AG09319 (cell line): Measurements from ENCODE around the gene MCTP2.

Experiments used
- DNase-seq: peaks from one replicate; pipeline ENCODE4 v3.0.0-alpha.2; 2010; ENCODE audit warnings: low read depth; ENCODE audit errors: extremely low read depth
- TF ChIP-seq, protein P1 (sequence below): IDR thresholded peaks from 2 replicates; pipeline ENCODE4 v1.5.1; 2011; ENCODE audit warnings: low read depth, mild to moderate bottlenecking, inconsistent platforms, low read length, moderate library complexity

The MCTP2 gene

DNA sequence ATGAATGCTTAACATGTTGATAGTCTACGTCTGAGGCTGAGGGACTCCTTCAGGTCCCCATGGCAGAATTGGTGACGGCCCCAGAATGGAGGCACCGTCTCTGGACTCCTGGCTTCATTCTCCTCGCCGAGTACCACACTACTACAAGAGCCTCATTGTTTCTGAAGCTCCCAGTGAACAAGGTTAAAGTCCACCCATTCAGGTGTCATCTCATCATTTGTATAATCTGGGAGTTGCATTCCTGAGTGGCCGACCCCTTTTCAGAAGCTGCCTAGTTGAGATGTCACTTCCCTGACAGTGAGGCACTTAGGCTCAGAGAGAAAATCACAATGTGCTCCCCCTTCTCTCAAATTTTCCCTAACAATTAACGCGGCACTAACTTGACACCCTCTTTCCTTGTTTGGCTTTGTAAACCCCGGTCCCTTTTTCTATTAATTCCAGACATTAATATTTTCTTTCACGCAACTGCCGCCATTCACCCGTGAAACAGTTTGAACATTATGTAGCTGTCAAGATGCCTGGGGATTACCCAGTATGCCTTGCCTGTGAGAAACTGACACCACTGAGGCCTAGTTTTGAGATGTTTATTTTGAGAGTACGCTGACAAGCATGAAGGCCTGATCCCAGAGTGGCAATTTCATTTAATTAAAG, 105.6 kb downstream of the MCTP2 start:
- no peak for DNase-seq
- TF ChIP-seq, protein P1, sequence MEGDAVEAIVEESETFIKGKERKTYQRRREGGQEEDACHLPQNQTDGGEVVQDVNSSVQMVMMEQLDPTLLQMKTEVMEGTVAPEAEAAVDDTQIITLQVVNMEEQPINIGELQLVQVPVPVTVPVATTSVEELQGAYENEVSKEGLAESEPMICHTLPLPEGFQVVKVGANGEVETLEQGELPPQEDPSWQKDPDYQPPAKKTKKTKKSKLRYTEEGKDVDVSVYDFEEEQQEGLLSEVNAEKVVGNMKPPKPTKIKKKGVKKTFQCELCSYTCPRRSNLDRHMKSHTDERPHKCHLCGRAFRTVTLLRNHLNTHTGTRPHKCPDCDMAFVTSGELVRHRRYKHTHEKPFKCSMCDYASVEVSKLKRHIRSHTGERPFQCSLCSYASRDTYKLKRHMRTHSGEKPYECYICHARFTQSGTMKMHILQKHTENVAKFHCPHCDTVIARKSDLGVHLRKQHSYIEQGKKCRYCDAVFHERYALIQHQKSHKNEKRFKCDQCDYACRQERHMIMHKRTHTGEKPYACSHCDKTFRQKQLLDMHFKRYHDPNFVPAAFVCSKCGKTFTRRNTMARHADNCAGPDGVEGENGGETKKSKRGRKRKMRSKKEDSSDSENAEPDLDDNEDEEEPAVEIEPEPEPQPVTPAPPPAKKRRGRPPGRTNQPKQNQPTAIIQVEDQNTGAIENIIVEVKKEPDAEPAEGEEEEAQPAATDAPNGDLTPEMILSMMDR: no peak

DNA sequence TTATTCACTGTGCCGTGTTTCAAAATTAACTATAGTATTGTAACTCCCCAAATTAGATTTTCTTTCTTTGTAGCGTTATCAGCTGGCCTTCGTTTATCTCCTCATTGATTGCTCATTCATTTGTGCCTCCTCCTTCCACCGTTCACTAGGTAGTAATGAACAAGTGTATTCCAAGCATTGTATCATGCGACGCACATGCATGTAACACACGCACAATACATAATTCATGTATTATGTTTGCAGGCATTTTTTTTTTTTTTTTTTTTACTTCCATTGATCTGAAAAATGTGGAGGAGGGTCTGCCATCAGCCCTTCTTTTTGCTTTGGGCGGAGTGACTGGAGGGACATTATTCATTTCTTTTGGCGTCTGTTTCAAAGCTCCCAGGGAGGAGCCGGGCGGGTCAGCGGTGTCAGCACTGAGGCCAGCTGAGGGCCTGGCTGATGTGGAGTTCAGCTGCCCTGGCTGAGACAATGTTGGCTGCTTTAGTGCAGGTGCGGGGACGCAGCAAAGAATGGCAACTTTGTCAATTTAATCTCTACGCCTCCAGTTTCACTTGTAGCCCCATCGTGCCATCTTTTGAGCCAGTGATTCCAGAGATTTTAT, 107.0 kb downstream of the MCTP2 start:
- TF ChIP-seq, protein P1: no peak
- DNase-seq: no peak

DNA sequence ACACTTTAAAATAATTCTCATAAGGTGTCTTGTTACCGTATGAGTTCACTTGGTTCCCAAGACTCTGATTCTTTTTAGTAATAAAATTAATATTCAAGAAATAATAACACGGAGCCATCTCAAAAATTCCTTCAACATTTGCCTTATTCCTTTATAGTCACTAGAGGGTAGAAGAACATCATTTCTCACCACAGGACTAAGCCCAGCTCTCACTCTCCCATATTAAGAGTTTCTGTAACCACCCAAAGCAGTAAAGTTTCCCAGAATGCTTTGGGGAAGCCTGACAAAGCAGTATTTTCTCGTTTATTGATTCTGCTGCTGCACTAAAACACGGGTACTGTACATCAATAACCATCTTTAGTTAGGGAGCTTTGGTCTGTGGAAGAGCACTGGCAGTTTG, 114.9 kb downstream of the MCTP2 start:
- no peak for DNase-seq
- TF ChIP-seq, protein P1: no peak; the same call in 1 of the 2 replicates

DNA sequence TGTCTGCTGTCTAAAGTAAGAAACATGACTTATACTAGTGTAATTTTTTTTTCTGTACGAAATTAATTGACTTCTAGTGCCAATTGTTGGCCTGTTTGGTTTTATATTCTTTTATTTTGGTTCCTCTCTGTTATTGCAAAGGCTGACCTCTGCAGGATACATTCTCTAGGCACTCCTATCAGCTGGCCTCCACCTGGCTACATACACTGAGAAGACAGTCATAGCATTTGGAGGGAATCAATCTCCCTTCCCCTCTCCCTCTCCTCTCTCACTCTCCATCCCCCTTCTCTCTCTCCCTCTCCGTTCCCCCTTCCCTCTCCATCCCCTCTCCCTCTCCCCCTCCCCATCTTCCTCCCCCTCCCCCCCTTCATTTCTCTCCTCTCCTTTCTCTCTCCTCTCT, 116.7 kb downstream of the MCTP2 start:
- TF ChIP-seq, protein P1: no peak
- no peak for DNase-seq

DNA sequence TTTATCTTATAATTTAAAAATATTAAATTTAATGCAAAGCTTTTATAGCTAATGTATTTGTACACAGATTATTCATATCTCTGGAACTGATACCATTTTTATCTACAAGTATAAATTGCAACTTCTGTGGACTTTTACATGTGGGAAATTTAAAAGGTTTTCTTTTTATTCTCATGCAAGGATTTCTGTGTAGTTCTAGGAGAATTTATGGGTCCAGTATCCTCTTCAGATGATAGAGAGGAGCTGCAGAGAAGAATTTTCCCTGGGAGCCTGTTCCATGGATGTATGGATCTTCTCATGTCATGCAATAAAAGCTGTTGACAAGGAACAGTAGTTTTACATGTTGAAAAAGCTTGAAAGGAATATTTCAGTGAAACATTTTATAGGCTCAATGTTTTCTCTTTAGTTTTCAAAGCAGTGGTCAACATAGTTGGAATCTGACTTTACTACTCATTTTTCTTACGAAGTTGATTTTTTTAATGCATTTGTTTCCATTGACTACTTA, 119.7 kb downstream of the MCTP2 start:
- TF ChIP-seq, protein P1: no peak
- no peak for DNase-seq

DNA sequence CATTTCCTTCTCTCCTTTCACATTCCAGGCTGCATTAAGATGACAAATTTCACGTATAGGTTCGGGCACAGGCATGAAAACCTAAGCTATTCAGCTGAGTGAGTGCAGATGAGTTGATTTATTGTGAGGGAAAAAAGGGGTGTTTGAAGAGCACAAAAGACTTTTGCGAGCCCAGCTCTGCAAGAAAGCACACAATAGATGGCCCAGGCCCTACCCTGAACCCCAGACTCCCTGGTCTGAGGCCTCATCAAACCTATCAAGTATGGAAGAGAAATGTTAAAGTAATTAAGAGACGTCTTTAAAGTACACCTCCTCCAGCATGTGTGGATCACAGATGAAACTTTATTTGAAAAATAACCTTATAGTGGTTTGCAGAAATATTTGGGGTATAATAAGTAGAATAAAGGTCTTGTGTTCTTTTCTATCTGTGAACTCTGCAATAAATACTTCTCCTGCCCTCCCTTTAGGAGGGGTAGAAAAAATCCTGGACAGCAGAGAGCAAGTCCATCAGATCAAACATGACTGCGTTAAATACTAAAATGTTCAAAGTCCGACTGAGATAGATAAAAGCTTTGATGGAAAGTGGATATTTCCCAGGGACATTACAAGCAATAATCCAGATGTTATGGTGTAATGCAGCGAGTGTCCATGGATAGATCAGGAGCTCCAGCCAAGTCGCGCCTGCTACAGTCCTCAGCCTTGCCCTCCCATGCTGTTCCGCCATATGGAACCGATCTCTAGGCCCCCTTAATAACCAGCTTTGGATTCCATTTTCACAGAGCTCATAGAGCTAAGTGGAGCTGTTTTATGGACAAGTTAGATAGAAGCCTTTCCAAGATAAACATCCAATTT, 121.5 kb downstream of the MCTP2 start:
- DNase-seq: no peak
- TF ChIP-seq, protein P1: no peak

DNA sequence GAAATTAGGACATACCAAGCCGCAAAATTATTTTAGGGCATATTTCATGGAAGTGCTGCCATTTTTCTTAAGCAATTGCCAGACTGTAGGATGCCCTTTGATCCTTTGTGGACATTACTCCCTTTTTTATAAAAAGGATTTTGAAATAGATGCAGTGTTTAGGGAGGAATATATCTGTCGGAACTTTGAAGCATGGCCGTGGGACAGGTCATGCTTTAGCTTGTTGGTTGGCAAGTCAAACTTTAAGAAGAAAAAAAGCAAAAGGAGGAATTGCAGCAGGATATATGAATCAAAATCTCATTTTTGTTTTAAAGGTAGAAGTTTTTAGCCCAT, 122.1 kb downstream of the MCTP2 start:
- DNase-seq: no peak
- TF ChIP-seq, protein P1: no peak
